Measurements from ENCODE around the gene RSPH1. TPM values are rescaled to one million over a fixed set of nuclear protein-coding genes. Genes with fewer than 3 reads are reported as not detected.

The RSPH1 gene
- total and polyA plus RNA-seq, 2 of the 4 experiments (the other 2 are of a cell fraction) = not detected

DNA sequence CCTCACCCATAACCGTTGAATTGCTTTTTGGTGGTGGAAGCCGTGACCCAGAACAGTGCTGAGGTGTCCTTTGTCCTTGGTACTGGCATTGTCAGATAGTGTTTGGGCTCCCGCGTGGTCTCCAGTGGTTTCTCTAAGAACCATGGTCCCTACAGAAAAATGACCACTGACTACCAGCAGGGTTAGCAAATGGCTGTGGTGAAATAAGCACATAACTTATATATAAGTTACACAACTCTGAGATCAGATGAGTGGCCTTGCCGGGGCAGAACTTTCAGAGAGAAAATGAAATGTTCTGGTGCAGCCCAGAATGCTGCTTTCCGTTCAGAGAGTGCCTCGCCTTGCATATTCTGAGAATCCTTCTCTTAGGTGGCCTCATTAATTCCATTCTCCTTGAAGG is 22.6 kb upstream of the RSPH1 start:
- Histone ChIP-seq H3K56ac (ENCODE audit: extremely low read depth, insufficient read depth, low read length) (no peak overlapping the region), H3K4me3 (ENCODE audit: insufficient read depth, low read depth, low read length) (no peak overlapping the region), H4K20me1 (ENCODE audit: insufficient read depth, low read length) (no peaks in the 10 kb centered on the region), H2AFZ (replicated peaks; ENCODE audit: low read length, poor library complexity) (peak overlapping the region; percentile 18), H2AK9ac (replicated peaks; ENCODE audit: low read depth, low read length, poor library complexity) (no peak overlapping the region), H3K9ac (ENCODE audit: low read depth, low read length) (no peak overlapping the region), H4K91ac (ENCODE audit: insufficient read depth, low read depth, low read length) (no peak overlapping the region), H3K4me2 (ENCODE audit: low read depth, low read length) (no peak overlapping the region), H4K5ac (ENCODE audit: low read depth, low read length) (no peak overlapping the region), H3K4ac (ENCODE audit: low read depth, low read length) (no peak overlapping the region), H3K27me3 (ENCODE audit: control insufficient read depth, insufficient read depth, low read length) (peaks cover 41% of the 10 kb centered on the region), H2AK5ac (ENCODE audit: low read depth, low read length) (no peak overlapping the region), H3K23ac (ENCODE audit: low read depth, low read length) (no peak overlapping the region), H3K14ac (replicated peaks; ENCODE audit: low read depth, low read length) (no peak overlapping the region), H4K8ac (ENCODE audit: low read depth in 2 of 2, low read length in 2 of 2) (no peak overlapping the region), H3K79me1 (ENCODE audit: low read depth in 1 of 2, low read length in 2 of 2) (no peaks in the 10 kb centered on the region), H3K36me3 (ENCODE audit: control insufficient read depth, insufficient read depth, low read length) (no peaks in the 10 kb centered on the region), H2BK15ac (ENCODE audit: low read depth, low read length) (no peak overlapping the region), H3K9me3 (ENCODE audit: control insufficient read depth, insufficient read depth, low read length) (no peaks in the 10 kb centered on the region), H3K4me1 (ENCODE audit: control insufficient read depth, insufficient read depth, low read length) (0 out of 2 replicates have a peak, but pooled peaks cover 2% of the 10 kb centered on the region), H3K18ac (ENCODE audit: low read depth, low read length) (no peak overlapping the region), H2BK120ac (ENCODE audit: low read depth, low read length) (no peak overlapping the region), H3K9me1 (ENCODE audit: insufficient read depth, low read length) (peaks cover 2% of the 10 kb centered on the region; the same call in 1 of the 2 replicates), H2BK5ac (ENCODE audit: low read depth, low read length, poor library complexity, severe bottlenecking) (no peak overlapping the region), H3K27ac (ENCODE audit: insufficient read depth, low read length) (no peak overlapping the region), H2BK20ac (ENCODE audit: low read depth, low read length) (no peak overlapping the region)
- no CpG with 5 or more reads among the region's 7 CpGs for WGBS, 2 experiments (ENCODE audit: extremely low coverage in 2 of 2, insufficient read length in 1 of 2)
- in situ Hi-C loops (cut with MboI; ENCODE audit: low sequenced_read_pairs) = no loop called here
- ChIA-PET CTCF (no interaction called here), POLR2A (ENCODE audit: unreplicated experiment) (no interaction called here)
- intact Hi-C loops (cut with micrococcal nuclease) = no loop called here
- ATAC-seq (ENCODE audit: low read depth) = no peak
- dilution Hi-C loops (cut with HindIII; ENCODE audit: low sequenced_read_pairs, unreplicated experiment) = no loop called here
- TF ChIP-seq, protein P1, sequence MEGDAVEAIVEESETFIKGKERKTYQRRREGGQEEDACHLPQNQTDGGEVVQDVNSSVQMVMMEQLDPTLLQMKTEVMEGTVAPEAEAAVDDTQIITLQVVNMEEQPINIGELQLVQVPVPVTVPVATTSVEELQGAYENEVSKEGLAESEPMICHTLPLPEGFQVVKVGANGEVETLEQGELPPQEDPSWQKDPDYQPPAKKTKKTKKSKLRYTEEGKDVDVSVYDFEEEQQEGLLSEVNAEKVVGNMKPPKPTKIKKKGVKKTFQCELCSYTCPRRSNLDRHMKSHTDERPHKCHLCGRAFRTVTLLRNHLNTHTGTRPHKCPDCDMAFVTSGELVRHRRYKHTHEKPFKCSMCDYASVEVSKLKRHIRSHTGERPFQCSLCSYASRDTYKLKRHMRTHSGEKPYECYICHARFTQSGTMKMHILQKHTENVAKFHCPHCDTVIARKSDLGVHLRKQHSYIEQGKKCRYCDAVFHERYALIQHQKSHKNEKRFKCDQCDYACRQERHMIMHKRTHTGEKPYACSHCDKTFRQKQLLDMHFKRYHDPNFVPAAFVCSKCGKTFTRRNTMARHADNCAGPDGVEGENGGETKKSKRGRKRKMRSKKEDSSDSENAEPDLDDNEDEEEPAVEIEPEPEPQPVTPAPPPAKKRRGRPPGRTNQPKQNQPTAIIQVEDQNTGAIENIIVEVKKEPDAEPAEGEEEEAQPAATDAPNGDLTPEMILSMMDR (conservative IDR thresholded peaks at IDR 0.05; ENCODE audit: low read depth, low read length) = no peak
- TF ChIP-seq NFE2L2 (IDR thresholded peaks at IDR 0.05; ENCODE audit: low read depth, low read length) (no peak), SMC3 (IDR thresholded peaks at IDR 0.05; ENCODE audit: low read depth, low read length) (no peak), POLR2A (IDR thresholded peaks at IDR 0.05; ENCODE audit: low read depth, low read length) (no peak), MAFK (IDR thresholded peaks at IDR 0.05; ENCODE audit: low read depth, low read length) (no peak), CHD1 (IDR thresholded peaks at IDR 0.05; ENCODE audit: low read depth, low read length) (no peak), FOS (IDR thresholded peaks at IDR 0.05; ENCODE audit: low read depth, low read length) (no peak), RCOR1 (IDR thresholded peaks at IDR 0.05; ENCODE audit: insufficient replicate concordance, low read length) (no peak), BHLHE40 (IDR thresholded peaks at IDR 0.05; ENCODE audit: low read depth, low read length) (no peak), RFX5 (IDR thresholded peaks at IDR 0.05; ENCODE audit: low read depth, low read length) (no peak), RAD21 (IDR thresholded peaks at IDR 0.05; ENCODE audit: low read length) (no peak), CEBPB (IDR thresholded peaks at IDR 0.05; ENCODE audit: low read depth, low read length) (no peak), MXI1 (IDR thresholded peaks at IDR 0.05; ENCODE audit: borderline replicate concordance, low read depth, low read length) (no peak), MAZ (IDR thresholded peaks at IDR 0.05; ENCODE audit: borderline replicate concordance, low read depth, low read length) (no peak)
- TF ChIP-seq, protein P2, sequence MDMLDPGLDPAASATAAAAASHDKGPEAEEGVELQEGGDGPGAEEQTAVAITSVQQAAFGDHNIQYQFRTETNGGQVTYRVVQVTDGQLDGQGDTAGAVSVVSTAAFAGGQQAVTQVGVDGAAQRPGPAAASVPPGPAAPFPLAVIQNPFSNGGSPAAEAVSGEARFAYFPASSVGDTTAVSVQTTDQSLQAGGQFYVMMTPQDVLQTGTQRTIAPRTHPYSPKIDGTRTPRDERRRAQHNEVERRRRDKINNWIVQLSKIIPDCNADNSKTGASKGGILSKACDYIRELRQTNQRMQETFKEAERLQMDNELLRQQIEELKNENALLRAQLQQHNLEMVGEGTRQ (IDR thresholded peaks at IDR 0.05; ENCODE audit: low read depth, low read length) = no peak
- TF ChIP-seq, protein P3, sequence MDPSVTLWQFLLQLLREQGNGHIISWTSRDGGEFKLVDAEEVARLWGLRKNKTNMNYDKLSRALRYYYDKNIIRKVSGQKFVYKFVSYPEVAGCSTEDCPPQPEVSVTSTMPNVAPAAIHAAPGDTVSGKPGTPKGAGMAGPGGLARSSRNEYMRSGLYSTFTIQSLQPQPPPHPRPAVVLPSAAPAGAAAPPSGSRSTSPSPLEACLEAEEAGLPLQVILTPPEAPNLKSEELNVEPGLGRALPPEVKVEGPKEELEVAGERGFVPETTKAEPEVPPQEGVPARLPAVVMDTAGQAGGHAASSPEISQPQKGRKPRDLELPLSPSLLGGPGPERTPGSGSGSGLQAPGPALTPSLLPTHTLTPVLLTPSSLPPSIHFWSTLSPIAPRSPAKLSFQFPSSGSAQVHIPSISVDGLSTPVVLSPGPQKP (IDR thresholded peaks at IDR 0.05; ENCODE audit: borderline replicate concordance, low read depth, low read length) = no peak
- no peak for DNase-seq
- BruUV-seq (replicated peaks) = no TSS peak

Measured in IMR-90 (cell line).